Naive B cell (primary cell): ENCODE measurements around the gene ERC2. TPM values are rescaled to one million over a fixed set of nuclear protein-coding genes. Genes with fewer than 3 reads are reported as not detected.
A peak's percentile ranks its signal among the peaks of the same experiment; 100 is the strongest.

Experiments
- ATAC-seq, 2 donors: fragments of 150-1000 bp; cut with Tn5 transposase; 2 replicates each; pipeline ENCODE4 v1.10.0; 2021; ENCODE audit warnings: low read depth in 2 of 2, mild to moderate bottlenecking in 2 of 2, moderate library complexity in 2 of 2
- DNase-seq: peaks from one replicate; pipeline ENCODE4 v3.0.0; 2022
- H3K27ac Mint-ChIP-seq, 6 donors: one replicate each; pipeline ENCODE4 v1.8.0; 2020 to 2022; ENCODE audit warnings: mild to moderate bottlenecking in 6 of 6, mixed read lengths in 6 of 6, moderate library complexity in 5 of 6, inconsistent platforms in 2 of 6
- H3K27me3 Mint-ChIP-seq, 3 donors: one replicate each; pipeline ENCODE4 v1.8.0; 2021 to 2022; ENCODE audit warnings: mixed read lengths in 3 of 3, mild to moderate bottlenecking in 1 of 3
- H3K36me3 Mint-ChIP-seq, 2 donors: one replicate each; pipeline ENCODE4 v1.8.0; 2020 to 2022; ENCODE audit warnings: mixed read lengths in 2 of 2, inconsistent platforms in 1 of 2, mild to moderate bottlenecking in 1 of 2
- H3K4me1 Mint-ChIP-seq, 3 donors: one replicate each; pipeline ENCODE4 v1.8.0; 2020 to 2022; ENCODE audit warnings: mixed read lengths in 3 of 3, inconsistent platforms in 1 of 3, mild to moderate bottlenecking in 1 of 3, moderate library complexity in 1 of 3
- H3K4me3 Mint-ChIP-seq, 8 donors: one replicate each; pipeline ENCODE4 v1.8.0; 2020 to 2022; ENCODE audit warnings: mild to moderate bottlenecking in 8 of 8, mixed read lengths in 8 of 8, moderate library complexity in 8 of 8, inconsistent platforms in 2 of 8
- H3K9me3 Mint-ChIP-seq, 7 donors: one replicate each; pipeline ENCODE4 v1.8.0; 2020 to 2022; ENCODE audit warnings: mixed read lengths in 7 of 7, mild to moderate bottlenecking in 5 of 7, inconsistent platforms in 2 of 7, moderate library complexity in 1 of 7
- polyA plus RNA-seq, 6 donors: library from polyadenylated mRNA; unstranded; fragments of 300-500 nt; fragmentation: Illumina TruSeq; gene quantifications; one replicate each; pipeline ENCODE4 v1.2.3, GENCODE V29; 2021; ENCODE audit warnings: low read depth in 6 of 6

Gene ERC2
- polyA plus RNA-seq, 6 donors from 2014 or later = not detected

DNA sequence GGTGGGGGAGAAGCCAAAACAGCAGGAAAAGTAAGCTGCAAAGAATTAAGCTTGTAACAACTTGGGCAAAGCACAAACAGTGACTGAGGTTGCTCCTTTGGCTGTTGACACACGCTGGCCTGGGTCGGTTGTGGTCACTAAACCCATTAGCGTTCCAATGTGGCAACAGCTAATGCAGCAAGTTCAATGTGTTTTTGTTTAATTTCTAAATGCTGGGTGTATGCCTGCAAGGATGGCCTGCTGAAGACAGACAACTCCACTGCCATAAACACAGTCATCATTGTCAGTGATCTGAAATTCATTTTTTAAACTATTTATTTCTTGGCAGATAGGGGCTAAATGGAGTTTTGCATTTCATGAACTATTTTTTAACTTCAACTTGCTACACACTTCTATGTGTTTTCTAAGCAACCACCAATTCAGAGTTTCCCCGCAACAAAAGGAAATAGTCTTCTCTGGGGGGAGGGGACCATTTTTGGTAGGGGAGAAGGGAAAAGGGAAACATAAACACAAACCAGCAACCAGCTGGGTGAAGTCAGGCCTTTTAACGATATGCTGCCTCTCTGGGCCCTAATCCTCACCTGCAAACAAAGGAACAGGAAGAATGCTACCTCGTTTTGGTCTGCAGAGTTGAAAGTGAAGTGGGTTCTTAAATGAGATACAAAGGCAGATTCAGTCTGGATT is 946.4 kb downstream of the ERC2 start:
- no peak for ATAC-seq
- Mint-ChIP-seq H3K27ac (no peak overlapping the region), H3K27me3 (no peaks in the 10 kb centered on the region), H3K9me3 (peaks cover 0 to 3% (median 2%) of the 10 kb centered on the region in 7 donors), H3K4me1 (peaks cover 0 to 1% (median 0%) of the 10 kb centered on the region in 3 donors), H3K36me3 (no peaks in the 10 kb centered on the region), H3K4me3 (no peak overlapping the region)
- no peak for DNase-seq

DNA sequence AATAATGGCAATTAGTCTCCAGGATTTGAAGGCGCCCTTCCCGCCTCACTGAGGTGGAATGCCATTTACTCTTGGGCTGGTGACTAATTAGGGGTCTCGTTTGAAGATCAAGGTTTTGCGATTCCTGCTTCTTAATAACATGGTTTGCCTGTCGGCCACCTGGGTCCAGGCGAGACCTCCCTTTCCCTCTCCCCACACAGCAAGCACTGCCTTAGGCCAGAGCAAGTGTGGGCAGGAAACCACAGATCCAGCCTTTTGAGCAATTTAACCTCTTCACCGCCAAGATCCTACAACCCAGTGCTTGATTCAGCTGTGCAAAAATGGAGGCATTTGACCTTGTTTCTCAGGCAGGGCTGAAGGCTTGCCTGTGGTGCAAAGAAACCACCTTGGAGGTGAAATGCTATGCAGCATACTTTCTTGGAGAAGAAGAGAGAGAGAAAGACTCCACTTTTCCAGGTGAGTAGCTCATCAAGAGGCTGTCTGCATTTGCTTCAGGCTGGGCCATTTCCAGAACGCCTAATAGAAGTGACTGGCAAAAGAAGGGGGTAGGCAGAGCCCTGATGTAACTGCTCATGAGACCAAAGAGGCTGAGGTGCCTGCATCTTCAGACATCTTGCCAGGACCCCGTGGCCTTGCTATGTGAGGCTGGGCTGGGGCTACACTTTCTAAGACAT is 947.1 kb downstream of the ERC2 start:
- Mint-ChIP-seq H3K27me3 (no peaks in the 10 kb centered on the region), H3K4me1 (peaks cover 0 to 1% (median 0%) of the 10 kb centered on the region in 3 donors), H3K36me3 (no peaks in the 10 kb centered on the region), H3K9me3 (peaks cover 0 to 3% (median 2%) of the 10 kb centered on the region in 7 donors), H3K27ac (no peak overlapping the region), H3K4me3 (peak overlapping the region in 1 of 8 donors; percentile 18)
- DNase-seq (no peak), ATAC-seq (no peak)

DNA sequence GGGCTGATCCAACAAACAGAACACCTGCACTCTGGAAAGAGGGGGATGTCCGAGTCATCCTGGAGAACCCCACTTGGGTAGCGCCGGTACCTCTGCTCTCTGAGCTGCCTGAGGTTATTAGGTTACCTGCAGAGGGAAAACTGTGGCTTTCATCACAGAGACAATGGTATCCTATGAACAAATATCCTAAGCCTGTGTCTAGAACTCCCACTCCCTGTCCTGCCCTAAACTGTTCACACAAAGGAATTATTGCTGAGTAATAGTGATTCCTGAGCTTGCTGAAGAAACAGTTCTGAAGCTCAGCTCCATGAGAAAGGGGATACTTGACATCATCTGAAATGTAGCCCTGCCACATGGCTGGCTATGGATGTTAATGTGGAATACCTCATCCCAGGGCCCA is 949.2 kb downstream of the ERC2 start:
- H3K36me3 Mint-ChIP-seq = no peaks in the 10 kb centered on the region
- H3K27ac Mint-ChIP-seq = no peak overlapping the region
- H3K4me3 Mint-ChIP-seq = no peak overlapping the region
- peaks cover 0 to 1% (median 0%) of the 10 kb centered on the region in 3 donors for H3K4me1 Mint-ChIP-seq
- ATAC-seq (no peak), DNase-seq (no peak)
- peaks cover 0 to 2% (median 0%) of the 10 kb centered on the region in 7 donors for H3K9me3 Mint-ChIP-seq
- H3K27me3 Mint-ChIP-seq = peaks cover 0 to 4% (median 0%) of the 10 kb centered on the region in 3 donors

DNA sequence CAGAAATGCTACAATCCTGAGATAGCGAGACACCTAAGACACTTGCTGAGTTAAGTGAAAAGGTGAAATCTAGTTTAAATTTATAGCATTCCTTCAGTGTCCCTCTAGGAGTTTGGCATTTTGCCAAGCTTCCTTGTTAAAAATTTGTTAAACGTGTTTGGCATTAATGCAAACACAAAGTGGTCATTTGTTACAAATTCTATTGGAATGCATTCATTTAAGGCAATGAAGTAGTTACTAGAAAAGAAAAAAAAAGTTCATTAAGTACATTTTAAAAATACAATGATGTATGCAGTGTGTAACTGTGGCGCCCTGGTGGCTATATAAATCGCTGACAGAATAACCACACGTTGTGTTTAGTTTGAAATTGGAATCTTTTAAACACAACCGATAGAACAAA is 949.8 kb downstream of the ERC2 start:
- Mint-ChIP-seq H3K4me1 (peaks cover 0 to 1% (median 0%) of the 10 kb centered on the region in 3 donors), H3K27ac (no peak overlapping the region), H3K36me3 (no peaks in the 10 kb centered on the region), H3K27me3 (peaks cover 0 to 4% (median 2%) of the 10 kb centered on the region in 3 donors), H3K4me3 (no peak overlapping the region), H3K9me3 (peaks cover 0 to 2% (median 0%) of the 10 kb centered on the region in 7 donors)
- DNase-seq = no peak
- ATAC-seq = no peak

DNA sequence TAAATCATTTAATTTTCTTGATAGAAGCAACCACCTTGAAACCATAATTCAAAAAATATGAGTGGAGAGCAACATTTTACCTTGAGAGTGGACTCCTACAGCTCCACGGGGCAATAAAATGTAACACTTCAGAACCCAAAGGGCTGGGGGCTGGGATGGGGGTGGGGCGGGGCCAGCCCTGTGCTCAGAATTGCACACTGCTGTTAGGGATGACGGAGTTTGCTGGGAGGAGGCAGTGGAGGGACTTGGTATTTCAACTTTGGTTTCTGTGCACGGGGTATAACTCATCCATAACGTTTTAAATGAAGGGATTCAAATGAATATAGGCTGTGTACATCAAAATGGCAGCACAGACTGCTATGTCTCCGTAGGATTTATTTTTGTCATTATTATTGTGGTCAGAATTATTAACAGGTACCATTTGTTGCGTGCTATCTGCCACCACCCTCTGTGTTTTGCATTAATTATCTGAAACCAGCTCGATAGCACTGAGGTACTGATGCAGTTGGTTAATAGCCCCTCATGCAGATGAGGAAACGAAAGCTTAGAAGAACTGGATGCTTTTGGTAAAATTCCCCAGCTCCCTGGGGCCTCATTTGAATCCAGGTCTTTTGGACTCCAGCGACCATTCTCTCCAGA is 951.8 kb downstream of the ERC2 start:
- DNase-seq (no peak), ATAC-seq (no peak)
- Mint-ChIP-seq H3K27me3 (peaks cover 4 to 9% (median 5%) of the 10 kb centered on the region in 3 donors), H3K36me3 (no peaks in the 10 kb centered on the region), H3K4me1 (no peaks in the 10 kb centered on the region), H3K4me3 (no peak overlapping the region), H3K27ac (no peak overlapping the region), H3K9me3 (peaks cover 0 to 2% (median 0%) of the 10 kb centered on the region in 7 donors)

DNA sequence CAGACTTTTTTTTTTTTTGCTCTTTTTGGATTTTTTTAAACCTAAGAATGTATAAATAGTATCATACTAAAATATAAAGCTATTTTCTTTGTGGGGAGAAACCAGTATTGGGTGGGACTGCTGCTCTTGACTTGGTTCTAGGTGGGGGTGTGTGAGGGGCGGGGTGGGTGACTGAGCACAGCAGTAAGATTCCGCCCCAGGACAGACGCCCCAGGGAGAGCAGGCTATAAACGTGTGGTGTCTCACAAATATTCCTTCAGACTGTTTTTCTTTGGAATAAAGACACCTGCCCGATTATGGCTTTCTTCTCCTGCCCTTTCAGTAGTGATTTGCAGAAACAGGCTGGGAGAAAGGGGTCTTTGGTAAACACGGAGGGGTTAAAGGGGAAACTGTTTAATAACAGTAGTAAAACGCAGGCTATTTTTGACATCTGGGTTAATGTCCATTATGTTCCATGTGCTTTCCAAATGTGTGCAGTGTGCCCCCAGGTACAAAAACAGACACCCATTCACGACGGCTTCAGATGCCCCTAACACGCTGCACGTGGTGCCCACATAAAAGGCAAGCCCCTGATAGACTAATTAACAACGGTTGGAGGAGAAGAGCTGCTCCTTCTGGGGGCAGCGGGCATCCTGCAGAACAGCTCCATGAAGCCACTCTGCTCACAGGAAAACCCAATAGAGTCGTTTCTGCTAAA is 952.6 kb downstream of the ERC2 start:
- ATAC-seq = no peak
- Mint-ChIP-seq H3K4me3 (no peak overlapping the region), H3K27me3 (peaks cover 4 to 9% (median 5%) of the 10 kb centered on the region in 3 donors), H3K9me3 (peaks cover 0 to 2% (median 0%) of the 10 kb centered on the region in 7 donors), H3K4me1 (no peaks in the 10 kb centered on the region), H3K36me3 (no peaks in the 10 kb centered on the region), H3K27ac (no peak overlapping the region)
- DNase-seq = no peak

DNA sequence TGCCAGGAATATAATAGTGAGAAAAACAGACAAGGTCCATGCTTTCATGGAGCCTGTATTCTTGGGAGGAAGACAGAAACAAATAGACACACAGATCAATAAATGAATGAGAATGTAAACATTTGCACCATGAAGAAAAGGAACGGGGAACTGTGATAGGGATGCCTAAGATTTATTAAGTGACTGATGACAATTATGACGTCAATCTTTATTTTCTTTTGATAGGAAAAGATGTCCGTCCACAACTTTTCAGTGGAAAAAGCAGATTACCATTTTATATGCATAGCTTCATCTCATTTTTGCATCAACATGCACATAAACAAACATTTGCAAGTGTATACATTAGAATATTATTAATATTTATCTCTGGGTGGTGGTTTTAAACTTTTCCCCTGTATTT is 953.3 kb downstream of the ERC2 start:
- ATAC-seq (no peak), DNase-seq (no peak)
- Mint-ChIP-seq H3K9me3 (peaks cover 0 to 2% (median 0%) of the 10 kb centered on the region in 7 donors), H3K4me3 (no peak overlapping the region), H3K27me3 (peaks cover 4 to 9% (median 5%) of the 10 kb centered on the region in 3 donors), H3K4me1 (no peaks in the 10 kb centered on the region), H3K27ac (no peak overlapping the region), H3K36me3 (no peaks in the 10 kb centered on the region)

DNA sequence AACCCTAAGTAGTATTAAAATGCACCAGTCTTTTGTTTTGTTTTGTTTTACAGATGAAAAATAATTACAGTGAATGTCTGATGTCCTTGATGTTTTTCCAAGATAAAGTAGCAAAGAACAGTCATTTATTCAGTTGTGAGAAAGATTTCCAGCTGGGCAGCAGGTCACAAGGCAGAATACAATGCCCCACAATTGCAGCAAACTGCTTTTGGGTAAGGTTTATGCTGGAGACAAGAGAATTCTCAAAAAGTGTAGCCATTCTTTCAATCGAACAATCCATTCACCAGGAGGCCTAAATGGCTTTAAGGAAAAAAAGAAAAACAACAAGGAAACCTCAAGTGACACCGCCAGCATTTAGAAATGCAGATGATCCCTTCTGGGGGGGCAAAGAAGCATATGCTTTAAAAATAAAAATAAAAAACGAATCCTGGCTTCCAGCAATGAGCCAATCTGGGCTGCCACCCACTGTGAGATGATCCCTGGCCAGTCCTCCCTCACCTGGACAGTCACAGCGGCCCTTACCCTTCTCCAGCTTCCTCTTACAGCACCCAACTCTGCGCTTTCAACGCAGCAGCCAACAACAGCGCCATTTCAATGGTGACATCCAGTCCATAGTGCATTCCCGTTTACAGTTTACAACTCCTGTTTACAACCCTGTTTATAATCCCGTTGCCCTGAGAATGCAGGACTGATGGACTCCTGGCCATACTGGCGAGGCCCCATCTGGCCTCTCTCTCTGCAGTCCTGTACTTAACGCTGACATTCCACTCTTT is 955.5 kb downstream of the ERC2 start:
- Mint-ChIP-seq H3K4me1 (no peaks in the 10 kb centered on the region), H3K9me3 (peaks cover 0 to 2% (median 0%) of the 10 kb centered on the region in 7 donors), H3K27me3 (peaks cover 4 to 9% (median 6%) of the 10 kb centered on the region in 3 donors), H3K4me3 (no peak overlapping the region), H3K27ac (no peak overlapping the region), H3K36me3 (no peaks in the 10 kb centered on the region)
- no peak for ATAC-seq
- DNase-seq = no peak

DNA sequence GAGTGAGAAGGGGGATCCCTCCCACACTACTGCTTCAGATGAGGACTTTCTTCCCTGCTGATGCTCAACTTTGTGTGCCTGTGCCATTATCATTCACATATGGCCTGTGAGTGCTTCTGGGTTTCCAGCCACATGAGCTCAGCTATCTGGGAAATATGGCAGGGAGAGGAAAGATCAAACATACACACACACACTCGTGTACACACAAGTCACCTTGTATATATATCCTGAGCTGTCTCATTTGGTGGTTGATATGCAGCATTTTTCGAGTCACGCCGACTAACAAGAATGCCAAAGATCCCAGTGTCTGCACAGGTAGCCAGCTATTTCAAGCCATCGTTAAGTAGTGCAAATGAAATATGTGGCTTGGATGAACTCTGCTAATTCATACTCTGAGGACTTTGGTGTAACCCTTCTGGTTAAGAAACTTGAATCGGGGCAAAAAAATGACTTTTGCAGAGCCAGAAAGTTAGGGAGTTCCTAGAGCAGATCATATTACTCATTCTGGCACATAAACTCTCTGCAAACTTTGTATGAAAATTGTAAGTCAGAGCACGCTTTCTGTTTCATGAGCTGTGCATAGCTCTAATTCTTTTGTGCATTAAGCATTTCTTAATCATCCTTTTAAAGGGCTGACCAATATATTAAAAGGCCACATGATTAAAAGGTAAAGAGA is 956.2 kb downstream of the ERC2 start:
- Mint-ChIP-seq H3K9me3 (peaks cover 0 to 3% (median 0%) of the 10 kb centered on the region in 7 donors), H3K4me1 (no peaks in the 10 kb centered on the region), H3K27ac (no peak overlapping the region), H3K4me3 (no peak overlapping the region), H3K36me3 (no peaks in the 10 kb centered on the region), H3K27me3 (peaks cover 4 to 9% (median 9%) of the 10 kb centered on the region in 3 donors)
- ATAC-seq (no peak), DNase-seq (no peak)

DNA sequence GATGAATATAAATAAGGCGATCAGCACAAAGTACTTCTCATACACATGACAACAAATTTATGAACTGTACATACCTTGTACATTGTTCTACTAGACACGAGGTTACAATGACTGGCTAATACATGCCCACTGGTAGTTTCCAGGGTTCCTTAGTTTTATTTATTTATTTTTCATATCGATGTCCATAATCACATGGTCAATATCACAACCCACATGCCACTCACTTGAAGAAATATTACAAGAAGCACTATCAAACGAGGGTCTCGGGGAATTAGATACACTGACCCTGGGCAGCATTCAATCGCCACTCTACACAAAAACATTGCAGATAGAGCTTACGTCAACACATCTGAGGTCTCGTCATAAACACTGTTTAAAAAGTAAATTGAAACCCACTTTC is 959.9 kb downstream of the ERC2 start:
- DNase-seq (no peak), ATAC-seq (no peak)
- Mint-ChIP-seq H3K27me3 (peaks cover 5 to 8% (median 5%) of the 10 kb centered on the region in 3 donors), H3K4me3 (no peak overlapping the region), H3K36me3 (no peaks in the 10 kb centered on the region), H3K4me1 (no peaks in the 10 kb centered on the region), H3K9me3 (peaks cover 0 to 3% (median 0%) of the 10 kb centered on the region in 7 donors), H3K27ac (no peak overlapping the region)

DNA sequence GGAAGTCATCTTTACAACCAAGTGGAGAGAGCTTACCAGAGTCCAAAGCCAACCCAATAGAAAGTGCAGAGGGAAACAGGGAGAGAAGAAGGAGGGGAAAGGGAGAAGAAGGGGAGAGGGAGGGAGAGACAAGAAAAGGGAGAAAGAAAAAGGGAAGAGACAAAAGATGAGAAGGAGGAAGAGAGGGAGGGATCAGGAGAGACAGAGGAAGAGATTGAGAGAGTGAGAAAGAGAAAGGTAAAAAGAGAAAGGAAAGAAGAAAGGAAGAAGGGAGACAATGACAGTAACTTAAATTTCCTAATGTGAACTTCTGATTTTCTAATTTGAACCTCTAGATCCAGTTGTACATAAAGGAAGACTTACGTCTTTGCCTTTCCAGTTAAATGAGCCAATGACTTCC is 960.5 kb downstream of the ERC2 start:
- DNase-seq = no peak
- no peak for ATAC-seq
- Mint-ChIP-seq H3K9me3 (peaks cover 0 to 3% (median 0%) of the 10 kb centered on the region in 7 donors), H3K36me3 (no peaks in the 10 kb centered on the region), H3K27ac (no peak overlapping the region), H3K27me3 (peaks cover under 1 to 5% (median 4%) of the 10 kb centered on the region in 3 donors), H3K4me3 (no peak overlapping the region), H3K4me1 (no peaks in the 10 kb centered on the region)

DNA sequence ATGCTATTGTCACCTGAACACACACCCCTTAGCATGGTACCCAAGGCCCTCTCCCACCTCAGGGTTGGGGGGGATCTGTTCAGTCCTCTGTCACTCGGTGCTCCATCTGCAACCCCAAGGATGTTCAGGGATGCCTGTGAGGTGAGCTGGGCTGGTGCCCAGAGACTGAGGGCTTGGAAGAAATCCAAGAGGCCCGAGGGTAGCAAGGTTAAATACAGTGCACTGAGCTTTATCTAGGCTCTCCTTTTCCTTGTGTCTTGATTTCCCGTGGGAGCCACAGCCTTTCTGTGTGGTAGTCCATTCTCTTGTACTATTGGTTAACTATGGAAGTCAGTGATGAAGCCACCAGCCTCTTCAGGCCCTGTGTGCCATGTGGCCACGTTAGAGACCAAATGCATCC is 962.5 kb downstream of the ERC2 start:
- Mint-ChIP-seq H3K9me3 (peaks cover 0 to 3% (median 0%) of the 10 kb centered on the region in 7 donors), H3K4me1 (no peaks in the 10 kb centered on the region), H3K36me3 (no peaks in the 10 kb centered on the region), H3K27me3 (peaks cover 0 to 5% (median 5%) of the 10 kb centered on the region in 3 donors), H3K4me3 (no peak overlapping the region), H3K27ac (no peak overlapping the region)
- DNase-seq (no peak), ATAC-seq (no peak)
